HEK293 (cell line): ENCODE results near the gene NECAB3.

Experiments
- CTCF ChIA-PET: fragments of 350-600 bp; formaldehyde crosslinking; extraction: SDS; loops from one replicate; lab custom pipeline; 2021; ENCODE audit warnings: antibody characterized with exemption; lab: Yijun Ruan, JAX
- POLR2A ChIA-PET: fragments of 300-600 bp; formaldehyde crosslinking; extraction: SDS; loops from one replicate; lab custom pipeline; 2020; ENCODE audit warnings: antibody characterized with exemption, inconsistent platforms; lab: Yijun Ruan, JAX
- H3K27ac ChIP-seq: fragments of 200-500 bp; sonication (Bioruptor generic); 2 replicates; pipeline ENCODE4 v1.5.1; 2014; ENCODE audit warnings: low read depth, low read length, control low read depth, inconsistent platforms; ENCODE audit errors: extremely low read depth
- H3K36me3 ChIP-seq, 2 experiments: fragments of 200-500 bp in 1 of 2; sonication (Bioruptor generic) in 1 of 2; 1 replicate in 1 of 2; 2 replicates in 1 of 2; pipeline ENCODE4 v1.5.1; 2014 to 2017; ENCODE audit warnings: inconsistent platforms in 2 of 2, low read length in 2 of 2; ENCODE audit not compliant: control insufficient read depth in 2 of 2, insufficient read depth in 1 of 2
- H3K4me1 ChIP-seq: fragments of 200-500 bp; sonication (Bioruptor generic); 2 replicates; pipeline ENCODE4 v1.5.1; 2014; ENCODE audit warnings: mild to moderate bottlenecking, low read length, inconsistent platforms; ENCODE audit not compliant: control insufficient read depth, insufficient read depth
- H3K4me3 ChIP-seq: 2 replicates; pipeline ENCODE4 v1.5.1; 2011; ENCODE audit warnings: low read depth, mild to moderate bottlenecking, control low read depth, low read length, moderate library complexity
- H3K9me3 ChIP-seq: fragments of 200-500 bp; sonication (Bioruptor generic); 2 replicates; pipeline ENCODE4 v1.5.1; 2014; ENCODE audit warnings: low read depth, low read length, inconsistent platforms; ENCODE audit not compliant: control insufficient read depth, insufficient read depth
- KLF8 ChIP-seq: fragments of 450-650 bp; formaldehyde crosslinking; IDR thresholded peaks from 2 replicates; pipeline ENCODE4 v1.5.1; 2016; ENCODE audit warnings: missing biosample characterization, missing genetic modification characterization
- ZNF19 ChIP-seq: fragments of 450-650 bp; formaldehyde crosslinking; IDR thresholded peaks from 2 replicates; pipeline ENCODE4; 2016; ENCODE audit warnings: missing biosample characterization, missing genetic modification characterization, low read depth
- ZNF2 ChIP-seq: fragments of 450-650 bp; formaldehyde crosslinking; IDR thresholded peaks from 2 replicates; pipeline ENCODE4 v1.5.1; 2016; ENCODE audit warnings: missing biosample characterization, missing genetic modification characterization
- ZNF211 ChIP-seq: fragments of 450-650 bp; formaldehyde crosslinking; IDR thresholded peaks from 2 replicates; pipeline ENCODE4 v1.5.1; 2016; ENCODE audit warnings: low read depth, missing biosample characterization, missing genetic modification characterization
- ZNF221 ChIP-seq: fragments of 450-650 bp; formaldehyde crosslinking; IDR thresholded peaks from 2 replicates; pipeline ENCODE4 v1.5.1; 2017; ENCODE audit warnings: missing biosample characterization, missing genetic modification characterization, borderline replicate concordance
- ZNF391 ChIP-seq: fragments of 450-650 bp; formaldehyde crosslinking; IDR thresholded peaks from 2 replicates; pipeline ENCODE4 v1.5.1; 2016; ENCODE audit warnings: low read depth, missing biosample characterization, missing genetic modification characterization, borderline replicate concordance
- ZNF707 ChIP-seq: fragments of 450-650 bp; formaldehyde crosslinking; IDR thresholded peaks from 2 replicates; pipeline ENCODE4 v1.5.1; 2016; ENCODE audit warnings: missing biosample characterization, missing genetic modification characterization
- TF ChIP-seq, protein P1 (sequence below): fragments of 450-650 bp; formaldehyde crosslinking; IDR thresholded peaks from 2 replicates; pipeline ENCODE4 v1.5.1; 2016; ENCODE audit warnings: missing biosample characterization, missing genetic modification characterization, low read depth
- TF ChIP-seq, protein P2 (sequence below): fragments of 450-650 bp; formaldehyde crosslinking; optimal IDR thresholded peaks from 2 replicates; pipeline ENCODE3; 2016; ENCODE audit warnings: missing biosample characterization, mild to moderate bottlenecking, missing genetic modification characterization
- TF ChIP-seq, protein P3 (sequence below): fragments of 450-650 bp; formaldehyde crosslinking; IDR thresholded peaks from 2 replicates; pipeline ENCODE4 v1.5.1; 2017; ENCODE audit warnings: missing biosample characterization, missing genetic modification characterization
- TF ChIP-seq, protein P4 (sequence below): fragments of 450-650 bp; formaldehyde crosslinking; IDR thresholded peaks from 2 replicates; pipeline ENCODE4 v1.5.1; 2016; ENCODE audit warnings: missing biosample characterization, missing genetic modification characterization, borderline replicate concordance

NECAB3 gene

DNA sequence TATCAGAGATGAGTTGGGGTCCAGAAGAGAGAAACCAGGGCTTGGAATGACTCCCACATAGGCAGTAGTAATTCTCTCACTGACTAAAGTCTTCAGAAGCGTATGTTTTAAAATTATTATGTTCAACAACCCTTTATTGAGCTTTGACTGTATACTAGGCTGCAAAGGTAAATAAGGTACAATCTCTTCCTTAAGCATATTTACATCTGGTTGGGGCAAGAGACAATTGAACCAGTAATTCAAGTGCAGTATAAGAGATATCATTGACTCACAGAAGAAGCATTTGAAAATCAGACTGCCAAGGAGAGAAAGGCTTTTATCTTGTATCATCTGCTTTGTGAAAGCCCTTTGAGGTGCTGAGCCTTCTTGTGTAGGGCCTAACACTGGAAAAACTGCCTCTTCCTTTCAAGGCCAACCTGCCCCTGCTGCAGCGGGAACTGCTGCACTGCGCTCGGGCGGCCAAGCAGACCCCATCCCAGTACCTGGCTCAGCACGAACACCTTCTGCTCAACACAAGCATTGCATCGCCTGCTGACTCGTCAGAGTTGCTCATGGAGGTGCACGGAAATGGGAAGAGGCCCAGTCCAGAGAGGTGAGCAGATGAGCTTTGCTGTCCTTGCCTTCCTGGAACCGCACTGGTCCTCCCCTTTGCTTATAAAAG is 51.4 kb downstream of the NECAB3 start:
- POLR2A ChIA-PET: no interaction called here
- Histone ChIP-seq H3K4me1 (no peaks in the 10 kb centered on the region), H3K4me3 (no peak overlapping the region), H3K27ac (no peak overlapping the region), H3K36me3 (peaks cover 0 to 47% of the 10 kb centered on the region in 2 experiments; a peak in 2 of 3 replicates), H3K9me3 (no peaks in the 10 kb centered on the region)
- CTCF ChIA-PET: interaction anchor here (0.6 kb wide), 1 partner anchor 101 kb away, joined by 3 read pairs; no protein-coding TSS in a partner anchor
- TF ChIP-seq ZNF707: no peak
- TF ChIP-seq, protein P1, sequence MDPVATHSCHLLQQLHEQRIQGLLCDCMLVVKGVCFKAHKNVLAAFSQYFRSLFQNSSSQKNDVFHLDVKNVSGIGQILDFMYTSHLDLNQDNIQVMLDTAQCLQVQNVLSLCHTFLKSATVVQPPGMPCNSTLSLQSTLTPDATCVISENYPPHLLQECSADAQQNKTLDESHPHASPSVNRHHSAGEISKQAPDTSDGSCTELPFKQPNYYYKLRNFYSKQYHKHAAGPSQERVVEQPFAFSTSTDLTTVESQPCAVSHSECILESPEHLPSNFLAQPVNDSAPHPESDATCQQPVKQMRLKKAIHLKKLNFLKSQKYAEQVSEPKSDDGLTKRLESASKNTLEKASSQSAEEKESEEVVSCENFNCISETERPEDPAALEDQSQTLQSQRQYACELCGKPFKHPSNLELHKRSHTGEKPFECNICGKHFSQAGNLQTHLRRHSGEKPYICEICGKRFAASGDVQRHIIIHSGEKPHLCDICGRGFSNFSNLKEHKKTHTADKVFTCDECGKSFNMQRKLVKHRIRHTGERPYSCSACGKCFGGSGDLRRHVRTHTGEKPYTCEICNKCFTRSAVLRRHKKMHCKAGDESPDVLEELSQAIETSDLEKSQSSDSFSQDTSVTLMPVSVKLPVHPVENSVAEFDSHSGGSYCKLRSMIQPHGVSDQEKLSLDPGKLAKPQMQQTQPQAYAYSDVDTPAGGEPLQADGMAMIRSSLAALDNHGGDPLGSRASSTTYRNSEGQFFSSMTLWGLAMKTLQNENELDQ (tag by site-specific recombination): no peak
- no peak for TF ChIP-seq ZNF2 (tag by site-specific recombination)
- no peak for TF ChIP-seq ZNF391 (tag by site-specific recombination)
- TF ChIP-seq ZNF221 (tag by site-specific recombination): no peak
- no peak for TF ChIP-seq ZNF19 (tag by site-specific recombination)

DNA sequence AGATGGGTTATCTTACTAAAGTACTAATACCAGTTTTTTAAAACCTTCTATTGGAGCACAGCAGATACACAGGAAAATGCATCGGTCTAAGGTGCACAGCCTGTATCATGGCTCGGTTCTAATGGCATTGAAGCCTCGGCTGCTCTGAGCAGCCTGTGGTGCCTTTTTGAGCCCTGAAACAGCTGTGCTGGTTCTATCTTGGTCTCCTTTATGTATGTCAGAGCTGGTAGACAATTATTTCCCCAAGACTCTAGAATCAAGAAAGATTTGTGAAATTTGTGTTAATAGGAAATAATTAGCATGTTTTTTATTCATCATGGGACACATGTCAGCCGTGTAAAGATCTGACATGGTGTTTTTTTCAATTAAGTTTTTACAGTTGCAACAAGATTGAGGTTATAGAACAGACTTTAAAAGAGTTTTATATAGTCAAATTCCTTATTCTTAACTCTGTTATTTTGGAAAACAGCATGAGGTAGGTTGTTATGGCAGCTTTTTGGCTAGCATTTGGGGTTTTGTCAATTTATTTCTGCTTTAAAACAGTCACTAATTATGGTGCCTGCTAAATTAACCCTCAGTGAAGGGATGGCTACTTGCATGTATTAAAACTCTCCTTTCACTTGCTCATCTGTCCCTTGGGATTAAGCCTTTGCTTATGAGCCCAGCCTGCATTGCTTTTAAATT is 52.4 kb downstream of the NECAB3 start:
- Histone ChIP-seq H3K4me3 (no peak overlapping the region), H3K9me3 (no peaks in the 10 kb centered on the region), H3K36me3 (peaks cover 0 to 45% of the 10 kb centered on the region in 2 experiments; a peak in 2 of 3 replicates), H3K4me1 (no peaks in the 10 kb centered on the region)
- POLR2A ChIA-PET: no interaction called here
- TF ChIP-seq, protein P2, sequence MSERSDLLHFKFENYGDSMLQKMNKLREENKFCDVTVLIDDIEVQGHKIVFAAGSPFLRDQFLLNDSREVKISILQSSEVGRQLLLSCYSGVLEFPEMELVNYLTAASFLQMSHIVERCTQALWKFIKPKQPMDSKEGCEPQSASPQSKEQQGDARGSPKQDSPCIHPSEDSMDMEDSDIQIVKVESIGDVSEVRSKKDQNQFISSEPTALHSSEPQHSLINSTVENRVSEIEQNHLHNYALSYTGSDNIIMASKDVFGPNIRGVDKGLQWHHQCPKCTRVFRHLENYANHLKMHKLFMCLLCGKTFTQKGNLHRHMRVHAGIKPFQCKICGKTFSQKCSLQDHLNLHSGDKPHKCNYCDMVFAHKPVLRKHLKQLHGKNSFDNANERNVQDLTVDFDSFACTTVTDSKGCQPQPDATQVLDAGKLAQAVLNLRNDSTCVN: no peak
- TF ChIP-seq, protein P3, sequence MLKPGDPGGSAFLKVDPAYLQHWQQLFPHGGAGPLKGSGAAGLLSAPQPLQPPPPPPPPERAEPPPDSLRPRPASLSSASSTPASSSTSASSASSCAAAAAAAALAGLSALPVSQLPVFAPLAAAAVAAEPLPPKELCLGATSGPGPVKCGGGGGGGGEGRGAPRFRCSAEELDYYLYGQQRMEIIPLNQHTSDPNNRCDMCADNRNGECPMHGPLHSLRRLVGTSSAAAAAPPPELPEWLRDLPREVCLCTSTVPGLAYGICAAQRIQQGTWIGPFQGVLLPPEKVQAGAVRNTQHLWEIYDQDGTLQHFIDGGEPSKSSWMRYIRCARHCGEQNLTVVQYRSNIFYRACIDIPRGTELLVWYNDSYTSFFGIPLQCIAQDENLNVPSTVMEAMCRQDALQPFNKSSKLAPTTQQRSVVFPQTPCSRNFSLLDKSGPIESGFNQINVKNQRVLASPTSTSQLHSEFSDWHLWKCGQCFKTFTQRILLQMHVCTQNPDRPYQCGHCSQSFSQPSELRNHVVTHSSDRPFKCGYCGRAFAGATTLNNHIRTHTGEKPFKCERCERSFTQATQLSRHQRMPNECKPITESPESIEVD (tag by site-specific recombination): no peak
- TF ChIP-seq ZNF211 (tag by site-specific recombination) (no peak), KLF8 (no peak)
- TF ChIP-seq, protein P4, sequence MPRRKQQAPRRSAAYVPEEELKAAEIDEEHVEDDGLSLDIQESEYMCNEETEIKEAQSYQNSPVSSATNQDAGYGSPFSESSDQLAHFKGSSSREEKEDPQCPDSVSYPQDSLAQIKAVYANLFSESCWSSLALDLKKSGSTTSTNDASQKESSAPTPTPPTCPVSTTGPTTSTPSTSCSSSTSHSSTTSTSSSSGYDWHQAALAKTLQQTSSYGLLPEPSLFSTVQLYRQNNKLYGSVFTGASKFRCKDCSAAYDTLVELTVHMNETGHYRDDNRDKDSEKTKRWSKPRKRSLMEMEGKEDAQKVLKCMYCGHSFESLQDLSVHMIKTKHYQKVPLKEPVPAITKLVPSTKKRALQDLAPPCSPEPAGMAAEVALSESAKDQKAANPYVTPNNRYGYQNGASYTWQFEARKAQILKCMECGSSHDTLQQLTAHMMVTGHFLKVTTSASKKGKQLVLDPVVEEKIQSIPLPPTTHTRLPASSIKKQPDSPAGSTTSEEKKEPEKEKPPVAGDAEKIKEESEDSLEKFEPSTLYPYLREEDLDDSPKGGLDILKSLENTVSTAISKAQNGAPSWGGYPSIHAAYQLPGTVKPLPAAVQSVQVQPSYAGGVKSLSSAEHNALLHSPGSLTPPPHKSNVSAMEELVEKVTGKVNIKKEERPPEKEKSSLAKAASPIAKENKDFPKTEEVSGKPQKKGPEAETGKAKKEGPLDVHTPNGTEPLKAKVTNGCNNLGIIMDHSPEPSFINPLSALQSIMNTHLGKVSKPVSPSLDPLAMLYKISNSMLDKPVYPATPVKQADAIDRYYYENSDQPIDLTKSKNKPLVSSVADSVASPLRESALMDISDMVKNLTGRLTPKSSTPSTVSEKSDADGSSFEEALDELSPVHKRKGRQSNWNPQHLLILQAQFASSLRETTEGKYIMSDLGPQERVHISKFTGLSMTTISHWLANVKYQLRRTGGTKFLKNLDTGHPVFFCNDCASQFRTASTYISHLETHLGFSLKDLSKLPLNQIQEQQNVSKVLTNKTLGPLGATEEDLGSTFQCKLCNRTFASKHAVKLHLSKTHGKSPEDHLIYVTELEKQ (tag by site-specific recombination): no peak
- TF ChIP-seq, all 188 proteins: peak for 0
- CTCF ChIA-PET: no interaction called here
- no peak overlapping the region for H3K27ac ChIP-seq
